OCI-LY7 (cell line): ENCODE data around the gene PARD3B.

Experiments
- EZH2phosphoT487 ChIP-seq: fragments of 200-600 bp; sonication (generic); IDR thresholded peaks from 2 replicates; pipeline ENCODE4 v1.6.1; 2018; ENCODE audit warnings: low read depth, borderline replicate concordance, mild to moderate bottlenecking, mixed run types, antibody characterized with exemption, low read length, moderate library complexity, mixed read lengths
- TF ChIP-seq, protein P1 (sequence below): fragments of 200-600 bp; sonication (generic); conservative IDR thresholded peaks from 2 replicates; pipeline ENCODE4 v1.5.1; 2014; ENCODE audit warnings: mild to moderate bottlenecking, antibody characterized with exemption, low read length, moderate library complexity, mixed read lengths

DNA sequence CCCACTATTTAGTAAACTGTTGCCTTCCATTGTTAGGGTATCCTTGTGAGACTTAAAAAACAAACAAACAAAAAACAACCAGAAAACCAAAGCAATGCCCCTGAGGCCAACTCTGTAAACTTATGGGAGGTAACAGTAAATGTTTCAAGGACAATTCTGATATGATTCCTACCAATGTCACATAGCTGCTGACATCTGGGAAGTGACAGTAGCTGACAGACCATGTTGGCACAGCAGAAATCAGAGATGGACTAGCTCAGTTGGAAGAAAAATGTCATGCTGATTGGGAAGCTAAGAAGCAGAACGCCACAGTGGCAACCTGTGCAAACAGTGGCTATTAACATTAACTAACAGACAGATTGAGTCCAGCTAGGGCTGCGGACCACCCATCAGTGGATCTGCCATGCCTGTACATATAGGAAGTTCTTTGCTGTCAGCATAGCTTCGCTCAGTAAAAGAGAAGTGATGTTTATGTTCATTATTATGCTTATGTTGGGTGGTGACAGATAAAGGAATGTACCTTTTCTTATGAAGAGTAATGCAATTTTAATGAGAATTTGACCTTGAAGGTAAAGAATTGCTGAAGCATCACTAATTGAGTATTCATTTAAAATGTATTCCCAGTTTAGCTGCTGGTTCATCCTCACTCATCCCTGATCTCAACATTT is 180.6 kb downstream of the PARD3B start:
- TF ChIP-seq, protein P1, sequence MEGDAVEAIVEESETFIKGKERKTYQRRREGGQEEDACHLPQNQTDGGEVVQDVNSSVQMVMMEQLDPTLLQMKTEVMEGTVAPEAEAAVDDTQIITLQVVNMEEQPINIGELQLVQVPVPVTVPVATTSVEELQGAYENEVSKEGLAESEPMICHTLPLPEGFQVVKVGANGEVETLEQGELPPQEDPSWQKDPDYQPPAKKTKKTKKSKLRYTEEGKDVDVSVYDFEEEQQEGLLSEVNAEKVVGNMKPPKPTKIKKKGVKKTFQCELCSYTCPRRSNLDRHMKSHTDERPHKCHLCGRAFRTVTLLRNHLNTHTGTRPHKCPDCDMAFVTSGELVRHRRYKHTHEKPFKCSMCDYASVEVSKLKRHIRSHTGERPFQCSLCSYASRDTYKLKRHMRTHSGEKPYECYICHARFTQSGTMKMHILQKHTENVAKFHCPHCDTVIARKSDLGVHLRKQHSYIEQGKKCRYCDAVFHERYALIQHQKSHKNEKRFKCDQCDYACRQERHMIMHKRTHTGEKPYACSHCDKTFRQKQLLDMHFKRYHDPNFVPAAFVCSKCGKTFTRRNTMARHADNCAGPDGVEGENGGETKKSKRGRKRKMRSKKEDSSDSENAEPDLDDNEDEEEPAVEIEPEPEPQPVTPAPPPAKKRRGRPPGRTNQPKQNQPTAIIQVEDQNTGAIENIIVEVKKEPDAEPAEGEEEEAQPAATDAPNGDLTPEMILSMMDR: no peak
- TF ChIP-seq EZH2phosphoT487: no peak
